ENCODE results near the gene CRY1.

The CRY1 gene

DNA sequence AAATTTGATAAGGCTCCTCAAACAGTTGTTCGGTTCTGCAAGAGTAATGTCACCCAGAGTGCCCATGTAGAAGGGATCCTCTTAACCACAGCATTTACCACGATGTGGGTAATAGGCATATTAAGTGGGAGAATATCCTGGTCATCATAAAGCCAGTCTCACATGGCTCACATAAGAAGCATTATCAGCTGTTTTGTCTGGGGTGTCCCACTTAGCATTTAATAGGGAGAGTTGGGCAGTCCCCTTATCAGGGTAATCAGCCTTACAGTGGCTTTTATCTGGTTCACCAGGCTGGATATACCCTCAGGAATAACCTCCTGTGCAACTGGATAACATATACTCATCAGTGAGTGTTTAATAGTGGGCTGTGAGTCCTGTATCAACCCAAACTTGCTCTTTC, 150.6 kb downstream of the CRY1 start:
- TF ChIP-seq, protein P1, sequence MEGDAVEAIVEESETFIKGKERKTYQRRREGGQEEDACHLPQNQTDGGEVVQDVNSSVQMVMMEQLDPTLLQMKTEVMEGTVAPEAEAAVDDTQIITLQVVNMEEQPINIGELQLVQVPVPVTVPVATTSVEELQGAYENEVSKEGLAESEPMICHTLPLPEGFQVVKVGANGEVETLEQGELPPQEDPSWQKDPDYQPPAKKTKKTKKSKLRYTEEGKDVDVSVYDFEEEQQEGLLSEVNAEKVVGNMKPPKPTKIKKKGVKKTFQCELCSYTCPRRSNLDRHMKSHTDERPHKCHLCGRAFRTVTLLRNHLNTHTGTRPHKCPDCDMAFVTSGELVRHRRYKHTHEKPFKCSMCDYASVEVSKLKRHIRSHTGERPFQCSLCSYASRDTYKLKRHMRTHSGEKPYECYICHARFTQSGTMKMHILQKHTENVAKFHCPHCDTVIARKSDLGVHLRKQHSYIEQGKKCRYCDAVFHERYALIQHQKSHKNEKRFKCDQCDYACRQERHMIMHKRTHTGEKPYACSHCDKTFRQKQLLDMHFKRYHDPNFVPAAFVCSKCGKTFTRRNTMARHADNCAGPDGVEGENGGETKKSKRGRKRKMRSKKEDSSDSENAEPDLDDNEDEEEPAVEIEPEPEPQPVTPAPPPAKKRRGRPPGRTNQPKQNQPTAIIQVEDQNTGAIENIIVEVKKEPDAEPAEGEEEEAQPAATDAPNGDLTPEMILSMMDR (IDR thresholded peaks at IDR 0.05; ENCODE audit: low read depth, low read length, missing control alignments): no peak
- no peak for DNase-seq (ENCODE audit: low read depth)
- no peak overlapping the region for H3K4me3 ChIP-seq (ENCODE audit: low read depth, low read length)

DNA sequence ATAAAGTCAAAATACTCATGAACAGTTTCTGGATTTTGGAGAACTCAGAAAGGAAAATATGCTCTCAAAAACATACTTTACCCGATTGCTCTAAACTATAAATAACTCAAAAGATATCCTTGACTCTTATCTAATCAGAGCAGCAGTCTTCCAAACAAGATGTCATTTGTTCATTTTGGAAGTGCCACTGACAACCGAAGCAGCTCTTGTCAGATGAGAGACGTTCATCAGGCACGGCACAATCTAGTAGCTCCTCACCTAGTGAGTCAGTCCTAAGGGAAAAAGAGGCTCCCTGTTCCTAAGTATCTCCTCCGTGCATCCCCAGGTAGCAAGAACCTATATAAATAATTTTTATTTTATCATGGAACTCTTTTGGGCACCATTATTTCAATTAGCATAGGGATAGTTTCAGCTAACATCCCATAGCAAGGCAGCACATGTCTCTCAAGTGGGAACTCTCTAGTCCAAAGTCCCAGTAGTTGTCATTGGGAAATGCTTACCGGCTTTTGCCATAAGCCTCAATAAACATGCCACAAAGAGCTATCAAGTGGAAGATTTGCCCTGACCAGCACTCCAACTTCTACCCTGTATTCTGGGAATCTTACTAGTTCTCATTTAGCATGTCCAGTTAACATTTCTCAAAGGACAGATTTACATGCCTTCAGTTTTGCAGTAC, 151.7 kb downstream of the CRY1 start:
- TF ChIP-seq, protein P1 (IDR thresholded peaks at IDR 0.05; ENCODE audit: low read depth, low read length, missing control alignments): no peak
- no peak for DNase-seq (ENCODE audit: low read depth)
- no peak overlapping the region for H3K4me3 ChIP-seq (ENCODE audit: low read depth, low read length)

All from GM12864 (cell line).